ENCODE results near the gene ATOX1. TPM values are rescaled to one million over a fixed set of nuclear protein-coding genes. Genes with fewer than 3 reads are reported as not detected.

Gene ATOX1
- total and polyA plus RNA-seq, 9 of the 15 experiments (the other 6 are each of a cell fraction or from before 2014, with no cell fraction given), result 59.2 to 318 (median 86.2) TPM

GRCh38 chr5:151739939-151740335 lies 18.5 kb downstream of the ATOX1 start:
- DNase-seq (ENCODE audit: extremely low read depth in 1 of 4, low spot score in 3 of 4) (no peak), ATAC-seq (no peak), FAIRE-seq (no peak)
- CTCF ChIA-PET (ENCODE audit: low intra/inter-chr PET ratio), result interaction anchor here (0.7 to 4.8 kb wide), 3 partner anchors 80 to 293 kb away, joined by 4 to 53 read pairs (median 6); partner anchors contain the start of gene SLC36A1
- Histone ChIP-seq H3K36me3 (ENCODE audit: control insufficient read depth, insufficient read depth, low read length) (peaks cover 21% of the 10 kb centered on the region; the same call in 2 of the 3 replicates), H2AFZ (ENCODE audit: low read depth, low read length) (no peak overlapping the region), H3K79me2 (ENCODE audit: control insufficient read depth, insufficient read depth, low read length) (no peaks in the 10 kb centered on the region), H4K20me1 (replicated peaks; ENCODE audit: control insufficient read depth, insufficient read depth, low read length) (0 out of 2 replicates have a peak, but pooled peaks cover 3% of the 10 kb centered on the region), H3K4me2 (ENCODE audit: insufficient read depth, low read length) (no peak overlapping the region), H3K4me1 (replicated peaks in 1 of 2; ENCODE audit: control insufficient read depth in 2 of 2, insufficient read depth in 2 of 2, low read length in 2 of 2) (peaks cover 0 to 6% of the 10 kb centered on the region in 2 experiments; a peak in 3 of 5 replicates), H3K9me1 (ENCODE audit: control insufficient read depth, insufficient read depth, low read length) (no peaks in the 10 kb centered on the region), H3K27ac (ENCODE audit: extremely low read depth, low read depth, low read length) (no peak overlapping the region), H3K9ac (ENCODE audit: insufficient read depth in 1 of 2, low read depth in 2 of 2, low read length in 2 of 2) (0 out of 4 replicates have a peak overlapping the region, but pooled peaks of 1 of the 2 experiments have one; percentile 37), H3K4me3 (no peak overlapping the region), H3K27me3 (ENCODE audit: control insufficient read depth in 2 of 2, insufficient read depth in 2 of 2, low read length in 2 of 2) (no peaks in the 10 kb centered on the region), H3K9me3 (replicated peaks; ENCODE audit: control insufficient read depth, insufficient read depth, low read depth, low read length) (no peaks in the 10 kb centered on the region)
- no TSS peak for BruUV-seq (replicated peaks)
- POLR2A ChIA-PET, result interaction anchor here (0.6 to 1.6 kb wide), 4 partner anchors 31 to 119 kb away, joined by 3 to 5 read pairs (median 3); no protein-coding TSS in a partner anchor
- TF ChIP-seq NCOR1 (IDR thresholded peaks at IDR 0.05) (no peak), CBFA2T3 (IDR thresholded peaks at IDR 0.05) (peak; percentile 33; the same call in 1 of the 2 replicates)
- WGBS (ENCODE audit: insufficient coverage, low coverage, missing lambda C conversion rate), result 48% methylated on average over 4 of the region's 4 CpGs
- in situ Hi-C loops (cut with MboI), result loop anchor here (5.0 kb wide), 1 partner anchor 78 kb away; no protein-coding TSS in a partner anchor
- intact Hi-C loops (cut with micrococcal nuclease), result loop anchor here (1.0 to 5.0 kb wide), 3 partner anchors 81 to 293 kb away; partner anchors contain the start of gene SLC36A1

- H4K20me1 ChIP-seq (replicated peaks; ENCODE audit: control insufficient read depth, insufficient read depth, low read length), result 0 out of 2 replicates have a peak, but pooled peaks cover 3% of the 10 kb centered on the region
- TF ChIP-seq GATAD2B (IDR thresholded peaks at IDR 0.05; ENCODE audit: borderline replicate concordance), result no peak
- H3K9me3 ChIP-seq (replicated peaks; ENCODE audit: control insufficient read depth, insufficient read depth, low read depth, low read length), result no peaks in the 10 kb centered on the region
- H2AFZ ChIP-seq (ENCODE audit: low read depth, low read length), result no peak overlapping the region
- BruUV-seq (replicated peaks), result no TSS peak
- H3K79me2 ChIP-seq (ENCODE audit: control insufficient read depth, insufficient read depth, low read length), result no peaks in the 10 kb centered on the region
- H3K36me3 ChIP-seq (ENCODE audit: control insufficient read depth, insufficient read depth, low read length), result peaks cover 16% of the 10 kb centered on the region; the same call in 2 of the 3 replicates
- no peak overlapping the region for H3K4me3 ChIP-seq
- POLR2A ChIA-PET, result interaction anchor here (0.6 to 1.0 kb wide), 3 partner anchors 18 to 118 kb away, joined by 3 read pairs; no protein-coding TSS in a partner anchor
- no peaks in the 10 kb centered on the region for H3K9me1 ChIP-seq (ENCODE audit: control insufficient read depth, insufficient read depth, low read length)
- in situ Hi-C loops (cut with MboI) (no loop called here), intact Hi-C loops (cut with micrococcal nuclease) (no loop called here)
- H3K9ac ChIP-seq (ENCODE audit: insufficient read depth in 1 of 2, low read depth in 2 of 2, low read length in 2 of 2), result no peak overlapping the region
- 0 out of 3 replicates have a peak, but pooled peaks have one; percentile 18 for ATAC-seq
- 64% methylated on average over 2 of the region's 2 CpGs for WGBS (ENCODE audit: insufficient coverage, low coverage, missing lambda C conversion rate)
- H3K4me2 ChIP-seq (ENCODE audit: insufficient read depth, low read length), result no peak overlapping the region
- DNase-seq (ENCODE audit: extremely low read depth in 1 of 4, low spot score in 3 of 4), result no peak
- FAIRE-seq, result no peak
- H3K4me1 ChIP-seq (replicated peaks in 1 of 2; ENCODE audit: control insufficient read depth in 2 of 2, insufficient read depth in 2 of 2, low read length in 2 of 2), result peaks cover 0 to 6% of the 10 kb centered on the region in 2 experiments; a peak in 3 of 5 replicates
- H3K27me3 ChIP-seq (ENCODE audit: control insufficient read depth in 2 of 2, insufficient read depth in 2 of 2, low read length in 2 of 2), result no peaks in the 10 kb centered on the region
- CTCF ChIA-PET (ENCODE audit: low intra/inter-chr PET ratio), result interaction anchor here (4.8 kb wide), 1 partner anchor 79 kb away, joined by 53 read pairs; no protein-coding TSS in a partner anchor
- H3K27ac ChIP-seq (ENCODE audit: extremely low read depth, low read depth, low read length), result no peak overlapping the region
Observed at GRCh38 chr5:151739395-151739794, 19.0 kb downstream of the ATOX1 start.
